ENCODE measurements around the gene NOTO.
A peak's percentile ranks its signal among the peaks of the same experiment; 100 is the strongest.
"Not testable (repeated sequence)": the region's sequence is repeated elsewhere in the genome, so short reads cannot be mapped to it uniquely, and the experiment has no call there.

NOTO gene, protein sequence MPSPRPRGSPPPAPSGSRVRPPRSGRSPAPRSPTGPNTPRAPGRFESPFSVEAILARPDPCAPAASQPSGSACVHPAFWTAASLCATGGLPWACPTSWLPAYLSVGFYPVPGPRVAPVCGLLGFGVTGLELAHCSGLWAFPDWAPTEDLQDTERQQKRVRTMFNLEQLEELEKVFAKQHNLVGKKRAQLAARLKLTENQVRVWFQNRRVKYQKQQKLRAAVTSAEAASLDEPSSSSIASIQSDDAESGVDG

DNA sequence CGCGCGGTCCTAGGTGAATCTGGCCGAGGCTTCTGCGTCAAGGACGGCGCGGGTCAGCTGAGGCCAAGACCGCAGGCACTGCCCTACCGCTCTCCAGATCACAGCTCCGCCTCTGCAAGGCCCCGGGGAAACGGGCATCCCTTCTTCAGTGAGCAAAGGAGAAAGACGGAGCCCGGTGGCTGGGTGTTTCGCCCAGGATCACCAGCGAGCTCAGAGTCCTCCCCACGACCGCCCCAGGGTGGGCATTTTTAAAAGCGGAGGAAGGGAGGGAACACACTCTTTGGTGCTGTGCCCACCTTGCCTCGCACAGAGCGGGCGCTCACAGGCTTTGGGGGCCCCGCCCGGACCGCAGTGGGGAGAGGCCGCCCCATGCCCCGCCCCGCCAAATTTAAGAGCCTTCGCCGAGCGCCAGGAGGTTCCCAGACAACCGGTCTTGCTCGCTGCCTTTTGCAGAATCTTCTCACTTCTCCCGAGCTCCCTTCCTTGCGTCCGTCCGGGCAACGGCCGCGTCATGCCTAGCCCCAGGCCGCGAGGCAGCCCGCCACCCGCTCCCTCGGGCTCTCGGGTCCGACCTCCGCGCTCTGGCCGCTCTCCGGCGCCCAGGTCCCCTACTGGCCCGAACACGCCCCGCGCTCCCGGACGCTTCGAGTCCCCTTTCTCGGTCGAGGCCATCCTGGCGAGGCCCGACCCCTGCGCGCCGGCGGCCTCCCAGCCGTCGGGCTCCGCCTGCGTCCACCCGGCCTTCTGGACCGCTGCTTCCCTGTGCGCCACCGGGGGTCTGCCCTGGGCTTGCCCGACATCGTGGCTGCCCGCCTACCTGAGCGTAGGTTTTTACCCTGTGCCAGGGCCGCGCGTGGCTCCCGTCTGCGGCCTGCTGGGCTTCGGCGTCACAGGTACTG lies at the start of gene NOTO:
Gene NOTO, plus strand, starts transcription at position 419 of the 899 bp plus-strand sequence. Its CDS starts 93 bp downstream, at position 512.
- DNase-seq: peak; percentile 5

GRCh38 chr2:73156539-73157124 lies 45.7 kb upstream of the NOTO start:
- DNase-seq: no peak

GRCh38 chr2:73162856-73163391 lies 39.5 kb upstream of the NOTO start:
- no peak for DNase-seq

GRCh38 chr2:73163483-73164367 lies 38.6 kb upstream of the NOTO start:
- peak; percentile 54 for DNase-seq

DNA sequence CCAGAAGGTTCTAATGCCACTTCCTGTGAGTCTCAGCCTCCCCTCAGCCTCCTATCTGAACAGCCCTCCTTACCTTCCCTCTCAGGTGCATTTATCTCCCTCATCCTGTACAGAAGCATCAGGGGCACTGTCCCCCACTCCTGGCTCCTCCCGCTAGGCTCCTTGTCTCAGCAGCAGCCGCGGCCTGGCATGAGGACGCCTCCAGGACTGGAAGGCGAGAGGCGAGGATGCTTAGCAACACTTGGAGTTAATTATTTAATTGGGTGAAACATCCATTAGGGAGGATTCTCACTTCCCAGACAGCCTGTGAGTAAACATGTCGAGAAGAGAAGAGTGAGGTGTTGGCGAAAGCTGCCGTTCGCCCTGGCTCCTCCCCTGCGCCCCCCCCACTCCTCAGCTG lies 36.4 kb upstream of the NOTO start:
- peak; percentile 46 for DNase-seq

- not testable (repeated sequence) for DNase-seq
Observed at GRCh38 chr2:73166813-73167212, 35.6 kb upstream of the NOTO start.

GRCh38 chr2:73168348-73168747 lies 34.0 kb upstream of the NOTO start:
- not testable (repeated sequence) for DNase-seq

DNA sequence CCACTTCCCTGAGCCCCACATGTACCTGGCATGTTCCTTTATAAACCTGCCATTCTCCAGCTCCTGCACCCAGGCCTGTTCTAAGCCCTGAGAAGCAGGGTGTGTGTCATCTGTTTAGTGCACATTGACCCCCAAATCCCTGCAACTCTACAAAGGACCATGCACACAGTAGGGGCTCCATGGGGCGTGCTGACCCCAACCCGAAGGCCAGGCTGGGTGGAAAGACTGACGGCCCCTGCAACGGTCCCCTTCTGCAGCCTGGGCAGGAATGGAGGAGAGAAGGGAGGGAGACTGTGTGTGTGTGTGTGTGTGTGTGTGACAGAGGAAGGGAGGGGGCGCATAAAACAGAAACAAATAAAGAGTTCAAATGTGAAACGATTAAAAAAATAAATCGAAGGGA lies 32.0 kb upstream of the NOTO start:
- not testable (repeated sequence) for DNase-seq

GRCh38 chr2:73172963-73173362 lies 29.4 kb upstream of the NOTO start:
- no peak for DNase-seq

GRCh38 chr2:73173781-73174180 lies 28.6 kb upstream of the NOTO start:
- DNase-seq: no peak

DNA sequence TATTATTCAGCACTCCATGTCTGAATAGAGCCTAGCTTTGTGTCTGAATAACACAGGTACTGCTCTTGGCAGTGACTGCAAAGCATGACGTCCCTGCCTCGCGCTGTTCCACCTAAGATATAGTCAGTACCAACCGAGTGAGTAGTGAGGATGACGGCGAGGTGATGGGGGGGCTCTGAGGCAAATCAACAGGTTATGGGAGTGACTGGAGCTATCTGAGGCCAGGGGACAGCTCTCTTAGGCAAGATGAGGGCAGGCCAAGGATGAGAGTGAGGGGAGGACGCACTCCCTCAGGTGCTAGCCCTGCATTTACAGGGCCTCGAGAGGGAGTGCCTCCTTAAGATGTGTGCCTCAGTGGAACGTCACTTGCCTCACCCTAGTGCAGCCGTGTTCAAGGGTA lies 28.1 kb upstream of the NOTO start:
- no peak for DNase-seq

DNA sequence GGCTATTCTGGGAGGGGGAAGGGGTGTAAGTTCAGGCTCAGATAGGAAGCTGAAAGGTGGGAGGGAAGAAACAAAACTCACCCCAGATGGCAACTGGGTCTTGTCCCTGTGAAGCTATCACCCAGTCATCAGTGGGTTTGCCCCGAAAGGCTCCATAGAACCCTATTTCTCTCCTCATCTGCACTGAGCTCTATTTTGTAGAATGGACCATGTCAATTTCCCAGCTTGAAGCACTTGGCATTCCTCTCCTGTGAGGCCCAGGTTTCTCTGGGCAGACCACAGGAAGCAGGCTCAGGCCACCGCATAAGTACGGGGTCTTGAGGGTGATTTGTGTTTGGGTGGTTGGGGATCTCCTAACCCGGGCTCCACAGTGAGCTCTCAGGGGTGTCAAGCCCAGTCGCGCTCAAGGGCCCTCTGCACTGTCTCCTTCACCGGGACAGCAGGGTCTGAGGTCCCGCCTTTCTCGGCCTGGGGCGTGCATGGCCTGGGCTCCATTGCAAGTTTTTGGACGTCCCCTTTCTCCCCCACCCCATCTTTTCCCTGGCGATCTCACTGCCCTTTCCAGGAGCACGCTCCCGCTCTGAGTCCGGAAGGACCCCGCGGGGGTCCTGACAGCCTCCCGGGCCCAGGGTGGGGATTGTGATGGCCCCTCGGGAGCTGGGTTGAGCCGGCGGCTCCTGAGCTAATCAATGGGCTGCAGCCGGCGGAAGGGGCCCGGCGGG lies 27.3 kb upstream of the NOTO start:
- no peak for DNase-seq

GRCh38 chr2:73175663-73176204 lies 26.6 kb upstream of the NOTO start:
- peak; percentile 41 for DNase-seq

GRCh38 chr2:73176205-73176880 lies 26.0 kb upstream of the NOTO start:
- no peak for DNase-seq

DNA sequence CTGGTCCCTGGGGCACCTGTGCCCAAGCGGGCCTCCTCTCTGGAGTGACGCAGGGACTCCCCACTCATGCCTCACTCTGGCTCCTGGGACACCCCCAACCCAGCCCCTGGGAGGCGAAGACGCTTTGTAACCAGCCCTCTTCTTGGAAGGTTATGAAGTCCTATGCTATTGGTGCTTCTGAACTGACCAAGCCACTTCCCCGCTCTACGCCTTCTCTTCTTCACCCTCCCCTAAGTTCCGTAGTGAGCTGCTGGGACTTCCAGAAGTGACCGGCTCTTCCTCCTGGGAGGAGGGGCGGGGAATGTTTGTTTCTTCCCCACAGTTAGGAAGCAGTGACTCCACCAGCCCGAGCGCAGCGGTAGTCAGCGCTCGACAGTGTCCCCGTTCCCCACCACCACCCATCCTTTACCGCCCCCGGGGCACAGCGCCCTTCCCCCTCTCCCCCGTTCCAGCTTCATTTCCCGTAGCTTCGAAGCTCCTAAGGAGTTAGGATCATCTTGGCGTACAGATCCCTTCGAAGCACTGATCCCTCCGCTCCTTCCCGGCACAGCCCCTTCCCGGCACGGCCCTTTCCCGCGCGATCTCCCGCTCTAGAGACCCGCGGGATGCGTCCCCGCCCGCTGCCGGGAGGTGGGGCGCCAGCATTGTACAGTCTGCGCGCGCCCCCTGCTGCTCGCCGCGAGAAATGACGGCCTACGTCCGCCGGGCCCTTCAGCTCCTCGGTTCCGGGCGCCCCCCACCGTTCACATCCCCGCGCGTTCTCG lies 25.3 kb upstream of the NOTO start:
- peak; percentile 84 for DNase-seq

DNA sequence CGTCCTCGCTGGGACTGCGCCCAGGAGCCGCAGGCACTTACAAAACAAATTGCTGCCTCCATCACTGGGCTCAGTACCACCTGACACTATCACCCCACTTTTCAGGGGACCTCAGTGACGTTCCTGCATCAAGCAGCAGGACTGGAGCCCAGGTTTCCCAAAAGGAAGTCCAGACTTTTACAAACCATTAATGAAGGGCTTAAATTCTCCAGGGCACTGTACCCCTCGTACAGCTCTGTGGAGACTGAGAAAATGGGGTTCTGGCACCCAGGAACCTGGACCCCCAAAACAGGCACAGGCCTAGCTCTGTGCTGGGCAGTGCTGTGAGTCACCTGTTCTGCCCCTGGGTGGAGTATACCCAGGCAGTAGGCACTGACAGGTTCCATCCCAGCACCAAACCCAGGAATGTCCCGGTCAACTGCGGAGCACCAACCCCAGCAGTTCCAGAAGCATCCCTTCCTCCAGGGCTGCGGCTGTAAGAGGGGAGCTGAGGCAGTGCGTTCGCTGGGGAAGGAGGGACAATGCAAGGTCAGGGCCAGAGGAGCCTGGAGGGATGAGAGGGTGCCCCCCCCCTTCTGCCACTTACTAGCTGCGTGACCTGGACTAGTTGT lies 24.6 kb upstream of the NOTO start:
- no peak for DNase-seq

DNA sequence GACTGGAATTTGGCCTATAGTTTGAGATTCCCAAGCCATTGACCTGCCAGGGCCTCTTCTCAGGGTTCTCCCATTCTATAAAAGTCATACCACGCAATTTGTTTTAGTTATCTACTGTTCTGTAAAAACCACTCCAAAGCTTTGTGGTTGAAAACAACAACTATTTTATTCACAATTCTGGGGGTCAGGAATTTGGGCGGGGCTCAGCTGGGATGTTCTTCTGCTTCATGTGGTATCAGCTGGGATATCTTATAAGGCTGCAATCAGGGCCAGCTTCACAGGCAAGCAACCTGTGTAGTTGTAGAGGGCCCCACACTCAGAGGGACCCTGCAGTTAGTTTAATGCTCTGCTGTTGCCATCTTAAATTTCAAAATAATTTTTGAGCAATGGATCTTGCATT lies 16.4 kb upstream of the NOTO start:
- no peak for DNase-seq

- no peak for DNase-seq
Observed at GRCh38 chr2:73187549-73187948, 14.8 kb upstream of the NOTO start.

GRCh38 chr2:73197579-73197978 lies 4.8 kb upstream of the NOTO start:
- no peak for DNase-seq

- DNase-seq: not testable (repeated sequence)
Observed at GRCh38 chr2:73200281-73200680, 2.1 kb upstream of the NOTO start.

All from NCI-H1436 (cell line).